H9 (cell line): Measurements from ENCODE around the gene ZFAND5. TPM values are rescaled to one million over a fixed set of nuclear protein-coding genes. Genes with fewer than 3 reads are reported as not detected.

Experiments
- DNase-seq: peaks from one replicate; pipeline ENCODE4 v3.0.0-alpha.2; 2017
- H2AFZ ChIP-seq: one replicate; pipeline ENCODE4 v1.6.1; 2013; ENCODE audit warnings: mild to moderate bottlenecking, low read length, control low read depth, moderate library complexity
- H2AK5ac ChIP-seq: 2 replicates; pipeline ENCODE4 v1.6.1; 2013; ENCODE audit warnings: low read length, control low read depth, mixed read lengths; ENCODE audit not compliant: insufficient read length
- H2BK120ac ChIP-seq: one replicate; pipeline ENCODE4 v1.6.1; 2013; ENCODE audit warnings: low read depth, mild to moderate bottlenecking, low read length, control low read depth, inconsistent platforms; ENCODE audit not compliant: poor library complexity, severe bottlenecking
- H2BK12ac ChIP-seq: 2 replicates; pipeline ENCODE4 v1.6.1; 2013; ENCODE audit warnings: low read length, control low read depth, mixed read lengths, low read depth; ENCODE audit not compliant: insufficient read length
- H2BK15ac ChIP-seq: 2 replicates; pipeline ENCODE4 v1.6.1; 2013; ENCODE audit warnings: low read depth, low read length, control low read depth
- H2BK20ac ChIP-seq: one replicate; pipeline ENCODE4 v1.6.1; 2013; ENCODE audit warnings: low read depth, mild to moderate bottlenecking, low read length, control low read depth, inconsistent platforms; ENCODE audit not compliant: poor library complexity, severe bottlenecking
- H2BK5ac ChIP-seq: 2 replicates; pipeline ENCODE4 v1.6.1; 2013; ENCODE audit warnings: low read length, control low read depth, mixed read lengths; ENCODE audit not compliant: insufficient read length
- H3K14ac ChIP-seq: 2 replicates; pipeline ENCODE4 v1.6.1; 2013; ENCODE audit warnings: low read length, control low read depth; ENCODE audit not compliant: insufficient read depth
- H3K18ac ChIP-seq: 2 replicates; pipeline ENCODE4 v1.6.1; 2013; ENCODE audit warnings: low read depth, mild to moderate bottlenecking, mixed read lengths, low read length, control low read depth; ENCODE audit not compliant: insufficient read length
- H3K23ac ChIP-seq: 2 replicates; pipeline ENCODE4 v1.6.1; 2013; ENCODE audit warnings: low read length, control low read depth, mixed read lengths, low read depth; ENCODE audit not compliant: insufficient read length
- H3K23me2 ChIP-seq: 2 replicates; pipeline ENCODE4 v1.6.1; 2013; ENCODE audit warnings: low read depth, mild to moderate bottlenecking, mixed read lengths, low read length, control low read depth; ENCODE audit not compliant: insufficient read length, poor library complexity, severe bottlenecking
- H3K27ac ChIP-seq: 2 replicates; pipeline ENCODE4 v1.5.1; 2013; ENCODE audit warnings: low read length, control low read depth, mixed read lengths, low read depth; ENCODE audit not compliant: insufficient read length
- H3K27me3 ChIP-seq: 2 replicates; pipeline ENCODE4 v1.6.1; 2013; ENCODE audit warnings: low read length, control low read depth, inconsistent platforms; ENCODE audit not compliant: insufficient read depth
- H3K4ac ChIP-seq: 2 replicates; pipeline ENCODE4 v1.6.1; 2013; ENCODE audit warnings: low read depth, mild to moderate bottlenecking, control low read depth, inconsistent platforms, low read length, moderate library complexity
- H3K4me1 ChIP-seq: 2 replicates; pipeline ENCODE4 v1.6.1; 2013; ENCODE audit warnings: low read length, control low read depth, inconsistent platforms; ENCODE audit not compliant: insufficient read depth
- H3K4me2 ChIP-seq: 2 replicates; pipeline ENCODE4 v1.6.1; 2013; ENCODE audit warnings: low read length, control low read depth, mixed read lengths; ENCODE audit not compliant: insufficient read length, insufficient read depth
- H3K56ac ChIP-seq: 2 replicates; pipeline ENCODE4 v1.6.1; 2013; ENCODE audit warnings: low read depth, mild to moderate bottlenecking, mixed read lengths, low read length, control low read depth; ENCODE audit not compliant: insufficient read length
- H3K79me1 ChIP-seq: 2 replicates; pipeline ENCODE4 v1.6.1; 2013; ENCODE audit warnings: low read depth, mild to moderate bottlenecking, moderate library complexity, low read length, control low read depth, inconsistent platforms; ENCODE audit not compliant: insufficient read depth, poor library complexity, severe bottlenecking
- H3K79me2 ChIP-seq: 2 replicates; pipeline ENCODE4 v1.6.1; 2013; ENCODE audit warnings: low read length, control low read depth, inconsistent platforms; ENCODE audit not compliant: insufficient read depth
- H3K9ac ChIP-seq: 2 replicates; pipeline ENCODE4 v1.6.1; 2013; ENCODE audit warnings: low read length, control low read depth, mixed read lengths; ENCODE audit not compliant: insufficient read length; ENCODE audit errors: extremely low read depth
- H3K9me3 ChIP-seq: one replicate; pipeline ENCODE4 v1.6.1; 2013; ENCODE audit warnings: low read depth, low read length, inconsistent platforms; ENCODE audit not compliant: control insufficient read depth
- H3T11ph ChIP-seq: one replicate; pipeline ENCODE4 v1.6.1; 2013; ENCODE audit warnings: mild to moderate bottlenecking, low read length, control low read depth, inconsistent platforms
- H4K20me1 ChIP-seq: one replicate; pipeline ENCODE4 v1.6.1; 2013; ENCODE audit not compliant: control insufficient read depth, insufficient read length, insufficient read depth
- H4K5ac ChIP-seq: 2 replicates; pipeline ENCODE4 v1.6.1; 2013; ENCODE audit warnings: low read depth, mild to moderate bottlenecking, mixed read lengths, low read length, control low read depth; ENCODE audit not compliant: insufficient read length
- H4K8ac ChIP-seq: replicated peaks from 2 replicates; pipeline ENCODE4 v1.6.1; 2013; ENCODE audit warnings: low read length, control low read depth, mixed read lengths, low read depth; ENCODE audit not compliant: insufficient read length
- H4K91ac ChIP-seq: 2 replicates; pipeline ENCODE4 v1.6.1; 2013; ENCODE audit warnings: low read depth, mild to moderate bottlenecking, moderate library complexity, mixed read lengths, low read length, control low read depth; ENCODE audit not compliant: insufficient read length
- H3K27ac Mint-ChIP-seq, 3 experiments: 2 replicates in 2 of 3; 3 replicates in 1 of 3; pipeline ENCODE4 v1.8.0; 2020 to 2021; ENCODE audit warnings: mixed read lengths in 3 of 3, mild to moderate bottlenecking in 1 of 3, moderate library complexity in 1 of 3
- H3K27me3 Mint-ChIP-seq: 2 replicates; pipeline ENCODE4 v1.8.0; 2021; ENCODE audit warnings: low read depth, mild to moderate bottlenecking, moderate library complexity, mixed read lengths
- H3K36me3 Mint-ChIP-seq, 3 experiments: 2 replicates in 2 of 3; 3 replicates in 1 of 3; pipeline ENCODE4 v1.8.0; 2020 to 2021; ENCODE audit warnings: low read depth in 3 of 3, mixed read lengths in 3 of 3; ENCODE audit not compliant: insufficient read depth in 1 of 3
- H3K4me1 Mint-ChIP-seq, 2 experiments: 2 replicates each; pipeline ENCODE4 v1.8.0; 2020; ENCODE audit warnings: mixed read lengths in 2 of 2
- H3K4me3 Mint-ChIP-seq, 2 experiments: 2 replicates in 1 of 2; 3 replicates in 1 of 2; pipeline ENCODE4 v1.8.0; 2020 to 2021; ENCODE audit warnings: mild to moderate bottlenecking in 2 of 2, mixed read lengths in 2 of 2, moderate library complexity in 1 of 2
- H3K9me3 Mint-ChIP-seq, 2 experiments: 2 replicates in 1 of 2; 3 replicates in 1 of 2; pipeline ENCODE4 v1.8.0; 2020; ENCODE audit warnings: mild to moderate bottlenecking in 2 of 2, mixed read lengths in 2 of 2, moderate library complexity in 1 of 2
- WGBS: extraction: QIAGEN DNeasy Blood & Tissue Kit; methylation state at CpG from one replicate; pipeline ENCODE4 v1.1.7; 2013; ENCODE audit warnings: missing lambda C conversion rate, low lambda C conversion rate, mixed read lengths; ENCODE audit not compliant: insufficient read length; ENCODE audit errors: extremely low coverage; 5-methylcytosine and 5-hydroxymethylcytosine counted together
- total RNA-seq: library from RNA; stranded (reverse); gene quantifications from 2 replicates; pipeline ENCODE4 v1.2.1, GENCODE V29; 2021
- TF ChIP-seq, protein P1 (sequence below): fragments of 200-600 bp; sonication (generic); conservative IDR thresholded peaks from 3 replicates; pipeline ENCODE4 v1.8.0; 2021; ENCODE audit warnings: antibody characterized with exemption, mild to moderate bottlenecking

Gene ZFAND5
- total RNA-seq, 1 experiment from 2014 or later: 304 TPM

DNA sequence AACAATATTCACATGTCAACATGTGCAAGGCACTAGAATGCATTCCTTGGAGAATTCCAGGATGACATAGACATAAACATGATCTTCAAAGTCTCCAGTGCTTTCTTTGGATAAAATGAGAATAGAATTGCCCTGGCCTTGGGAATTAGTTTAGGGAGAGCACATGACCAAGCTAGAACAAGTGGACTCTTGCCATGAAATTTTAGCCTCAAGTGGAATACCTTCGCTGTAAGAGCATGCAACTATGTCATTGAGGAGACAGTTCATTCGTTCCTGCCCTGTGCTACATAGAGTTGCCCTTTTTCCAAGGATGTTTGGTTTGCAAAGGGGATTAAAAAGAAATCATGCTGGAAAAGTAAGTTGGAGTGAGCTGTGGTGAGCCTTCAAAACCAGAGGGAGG is 42.7 kb downstream of the ZFAND5 start:
- Histone ChIP-seq H3K23ac (no peak overlapping the region), H3K4me2 (no peak overlapping the region), H3K27ac (no peak overlapping the region), H3K9me3 (peaks cover 17% of the 10 kb centered on the region), H2BK20ac (no peak overlapping the region), H3K56ac (no peak overlapping the region), H3K9ac (no peak overlapping the region), H2BK15ac (no peak overlapping the region), H2BK5ac (no peak overlapping the region), H4K5ac (no peak overlapping the region), H4K91ac (no peak overlapping the region), H3K23me2 (no peaks in the 10 kb centered on the region), H3K27me3 (no peaks in the 10 kb centered on the region), H4K20me1 (no peaks in the 10 kb centered on the region), H3T11ph (no peak overlapping the region), H3K79me1 (no peaks in the 10 kb centered on the region), H3K18ac (no peak overlapping the region), H3K4ac (no peak overlapping the region), H2AK5ac (no peak overlapping the region), H3K4me1 (no peaks in the 10 kb centered on the region), H2AFZ (no peak overlapping the region), H3K14ac (no peak overlapping the region), H3K79me2 (no peaks in the 10 kb centered on the region), H2BK120ac (no peak overlapping the region), H4K8ac (no peak overlapping the region), H2BK12ac (no peak overlapping the region)
- no peak for DNase-seq
- peaks cover 0 to 32% (median 20%) of the 10 kb centered on the region in 3 experiments; a peak in 5 of 7 replicates for H3K36me3 Mint-ChIP-seq
- H3K4me3 Mint-ChIP-seq: no peak overlapping the region
- H3K4me1 Mint-ChIP-seq: no peaks in the 10 kb centered on the region
- H3K27ac Mint-ChIP-seq: no peak overlapping the region
- WGBS: no CpG with 5 or more reads among the region's 2 CpGs
- no peaks in the 10 kb centered on the region for H3K27me3 Mint-ChIP-seq
- peaks cover 16 to 19% of the 10 kb centered on the region in 2 experiments for H3K9me3 Mint-ChIP-seq
- TF ChIP-seq, protein P1, sequence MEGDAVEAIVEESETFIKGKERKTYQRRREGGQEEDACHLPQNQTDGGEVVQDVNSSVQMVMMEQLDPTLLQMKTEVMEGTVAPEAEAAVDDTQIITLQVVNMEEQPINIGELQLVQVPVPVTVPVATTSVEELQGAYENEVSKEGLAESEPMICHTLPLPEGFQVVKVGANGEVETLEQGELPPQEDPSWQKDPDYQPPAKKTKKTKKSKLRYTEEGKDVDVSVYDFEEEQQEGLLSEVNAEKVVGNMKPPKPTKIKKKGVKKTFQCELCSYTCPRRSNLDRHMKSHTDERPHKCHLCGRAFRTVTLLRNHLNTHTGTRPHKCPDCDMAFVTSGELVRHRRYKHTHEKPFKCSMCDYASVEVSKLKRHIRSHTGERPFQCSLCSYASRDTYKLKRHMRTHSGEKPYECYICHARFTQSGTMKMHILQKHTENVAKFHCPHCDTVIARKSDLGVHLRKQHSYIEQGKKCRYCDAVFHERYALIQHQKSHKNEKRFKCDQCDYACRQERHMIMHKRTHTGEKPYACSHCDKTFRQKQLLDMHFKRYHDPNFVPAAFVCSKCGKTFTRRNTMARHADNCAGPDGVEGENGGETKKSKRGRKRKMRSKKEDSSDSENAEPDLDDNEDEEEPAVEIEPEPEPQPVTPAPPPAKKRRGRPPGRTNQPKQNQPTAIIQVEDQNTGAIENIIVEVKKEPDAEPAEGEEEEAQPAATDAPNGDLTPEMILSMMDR: no peak
